SK-N-MC (cell line): ENCODE results near the gene CTTNBP2.
A peak's percentile ranks its signal among the peaks of the same experiment; 100 is the strongest.

Experiments used
- DNase-seq: peaks from one replicate; pipeline ENCODE4 v3.0.0-alpha.2; 2011; ENCODE audit warnings: low read depth, low spot score
- H3K27ac ChIP-seq: fragments of 200-600 bp; sonication (generic); 2 replicates; pipeline ENCODE4 v1.5.1; 2016; ENCODE audit warnings: mixed run types
- H3K36me3 ChIP-seq: fragments of 200-600 bp; sonication (generic); 2 replicates; pipeline ENCODE4 v1.6.1; 2017; ENCODE audit warnings: antibody characterized with exemption, low read length, mixed read lengths; ENCODE audit not compliant: insufficient read depth
- H3K4me3 ChIP-seq: fragments of 200-600 bp; sonication (generic); 2 replicates; pipeline ENCODE4 v1.5.1; 2016
- H3K9ac ChIP-seq: fragments of 200-600 bp; sonication (generic); 2 replicates; pipeline ENCODE4 v1.8.0; 2017; ENCODE audit warnings: mixed run types, mixed read lengths; ENCODE audit not compliant: insufficient read length
- H3K9me3 ChIP-seq: fragments of 200-600 bp; sonication (generic); 2 replicates; pipeline ENCODE4 v1.6.1; 2017; ENCODE audit warnings: low read depth, mild to moderate bottlenecking, antibody characterized with exemption, low read length, moderate library complexity, mixed read lengths
- EZH2 ChIP-seq: fragments of 200-600 bp; sonication (generic); IDR thresholded peaks from one replicate; pipeline ENCODE4 v1.6.1; 2017; ENCODE audit warnings: antibody characterized with exemption
- FOXP2 ChIP-seq: optimal IDR thresholded peaks from 2 replicates; pipeline ENCODE3; 2011; ENCODE audit warnings: mild to moderate bottlenecking, moderate library complexity; ENCODE audit not compliant: insufficient read depth; ENCODE audit errors: extremely low read length, control extremely low read depth
- POLR2AphosphoS5 ChIP-seq: IDR thresholded peaks from 2 replicates; pipeline ENCODE4 v1.6.1; 2012; ENCODE audit warnings: mild to moderate bottlenecking, low read depth, low read length, borderline replicate concordance

The CTTNBP2 gene, protein sequence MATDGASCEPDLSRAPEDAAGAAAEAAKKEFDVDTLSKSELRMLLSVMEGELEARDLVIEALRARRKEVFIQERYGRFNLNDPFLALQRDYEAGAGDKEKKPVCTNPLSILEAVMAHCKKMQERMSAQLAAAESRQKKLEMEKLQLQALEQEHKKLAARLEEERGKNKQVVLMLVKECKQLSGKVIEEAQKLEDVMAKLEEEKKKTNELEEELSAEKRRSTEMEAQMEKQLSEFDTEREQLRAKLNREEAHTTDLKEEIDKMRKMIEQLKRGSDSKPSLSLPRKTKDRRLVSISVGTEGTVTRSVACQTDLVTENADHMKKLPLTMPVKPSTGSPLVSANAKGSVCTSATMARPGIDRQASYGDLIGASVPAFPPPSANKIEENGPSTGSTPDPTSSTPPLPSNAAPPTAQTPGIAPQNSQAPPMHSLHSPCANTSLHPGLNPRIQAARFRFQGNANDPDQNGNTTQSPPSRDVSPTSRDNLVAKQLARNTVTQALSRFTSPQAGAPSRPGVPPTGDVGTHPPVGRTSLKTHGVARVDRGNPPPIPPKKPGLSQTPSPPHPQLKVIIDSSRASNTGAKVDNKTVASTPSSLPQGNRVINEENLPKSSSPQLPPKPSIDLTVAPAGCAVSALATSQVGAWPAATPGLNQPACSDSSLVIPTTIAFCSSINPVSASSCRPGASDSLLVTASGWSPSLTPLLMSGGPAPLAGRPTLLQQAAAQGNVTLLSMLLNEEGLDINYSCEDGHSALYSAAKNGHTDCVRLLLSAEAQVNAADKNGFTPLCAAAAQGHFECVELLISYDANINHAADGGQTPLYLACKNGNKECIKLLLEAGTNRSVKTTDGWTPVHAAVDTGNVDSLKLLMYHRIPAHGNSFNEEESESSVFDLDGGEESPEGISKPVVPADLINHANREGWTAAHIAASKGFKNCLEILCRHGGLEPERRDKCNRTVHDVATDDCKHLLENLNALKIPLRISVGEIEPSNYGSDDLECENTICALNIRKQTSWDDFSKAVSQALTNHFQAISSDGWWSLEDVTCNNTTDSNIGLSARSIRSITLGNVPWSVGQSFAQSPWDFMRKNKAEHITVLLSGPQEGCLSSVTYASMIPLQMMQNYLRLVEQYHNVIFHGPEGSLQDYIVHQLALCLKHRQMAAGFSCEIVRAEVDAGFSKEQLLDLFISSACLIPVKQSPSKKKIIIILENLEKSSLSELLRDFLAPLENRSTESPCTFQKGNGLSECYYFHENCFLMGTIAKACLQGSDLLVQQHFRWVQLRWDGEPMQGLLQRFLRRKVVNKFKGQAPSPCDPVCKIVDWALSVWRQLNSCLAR (N-terminal part only)

DNA sequence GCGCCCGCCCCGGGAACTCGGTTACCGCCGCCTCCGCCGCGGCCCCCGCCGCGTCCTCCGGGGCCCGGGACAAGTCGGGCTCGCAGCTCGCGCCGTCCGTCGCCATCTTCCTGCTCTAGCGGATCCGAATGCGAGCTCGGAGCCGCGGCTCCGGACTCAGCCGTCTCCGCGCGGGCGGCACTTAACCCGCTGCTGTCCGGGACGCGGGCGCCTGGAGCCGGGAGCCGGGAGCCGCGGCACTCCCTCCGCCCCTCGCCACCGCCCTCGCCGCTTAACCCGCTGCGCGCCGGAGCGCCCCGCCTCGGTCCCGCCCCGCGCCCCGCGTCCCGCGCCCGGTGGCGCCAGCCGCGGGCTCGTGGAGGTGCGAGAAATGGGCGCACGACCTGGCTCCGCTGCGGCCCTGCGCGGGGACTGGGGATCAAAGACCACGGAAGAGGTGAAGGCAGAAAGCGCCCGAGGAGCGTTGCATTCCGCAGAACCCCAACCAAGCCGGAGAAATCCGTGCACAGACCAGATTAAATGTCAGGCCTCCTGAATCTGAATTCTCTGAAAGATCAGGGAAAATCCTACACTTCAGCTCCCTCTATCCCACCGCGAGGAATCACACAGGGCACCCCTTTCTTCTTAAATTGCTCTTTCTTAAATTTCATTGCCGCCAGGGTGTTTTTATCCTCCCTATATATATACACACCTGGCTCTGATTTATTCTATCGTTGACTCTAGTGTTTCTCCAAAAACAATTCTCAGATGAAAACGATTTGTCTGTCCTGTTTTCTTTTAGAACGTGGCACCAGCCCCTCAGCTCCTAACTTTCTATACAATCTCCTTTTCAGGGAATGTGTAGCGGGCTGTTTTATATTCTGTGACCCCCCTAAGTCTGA is at the start of gene CTTNBP2:
Gene CTTNBP2 (minus strand): TSS at position 132 of the 881 bp plus-strand sequence. CDS start 26 bp downstream, at position 106.
- H3K9ac ChIP-seq = peak within 1 kb of the TSS; percentile 79
- H3K27ac ChIP-seq = no peak within 1 kb of the TSS
- H3K9me3 ChIP-seq = no peaks in the 10 kb centered on the region
- TF ChIP-seq EZH2 = no peak
- TF ChIP-seq FOXP2 = no peak
- TF ChIP-seq POLR2AphosphoS5 = peak; percentile 38; the same call in 1 of the 2 replicates
- no peaks in the 10 kb centered on the region for H3K36me3 ChIP-seq
- DNase-seq = no peak
- peak within 1 kb of the TSS; percentile 81 for H3K4me3 ChIP-seq

DNA sequence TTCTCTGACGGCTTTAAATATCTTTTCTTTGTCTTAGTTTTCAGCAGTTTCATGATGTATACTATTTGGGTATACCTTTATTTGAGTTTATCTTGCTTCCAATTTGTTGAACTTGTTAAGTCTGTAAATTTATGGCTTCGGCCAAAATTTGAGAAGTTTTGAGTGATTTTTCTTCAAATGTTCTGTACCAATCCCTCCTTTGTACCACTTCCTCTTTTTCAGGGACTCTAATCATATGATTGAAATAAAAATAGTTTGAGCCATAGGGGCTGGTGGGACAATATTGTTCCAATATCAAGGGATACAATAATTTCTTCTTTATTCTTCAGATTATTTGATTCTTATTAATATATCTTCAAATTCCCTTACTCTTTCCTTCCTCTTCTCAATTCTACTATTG is 43.1 kb upstream of the CTTNBP2 start:
- Histone ChIP-seq H3K36me3 (no peaks in the 10 kb centered on the region), H3K9me3 (no peaks in the 10 kb centered on the region), H3K9ac (no peak overlapping the region), H3K4me3 (no peak overlapping the region), H3K27ac (no peak overlapping the region)
- TF ChIP-seq FOXP2 (no peak), EZH2 (no peak), POLR2AphosphoS5 (no peak)
- no peak for DNase-seq

DNA sequence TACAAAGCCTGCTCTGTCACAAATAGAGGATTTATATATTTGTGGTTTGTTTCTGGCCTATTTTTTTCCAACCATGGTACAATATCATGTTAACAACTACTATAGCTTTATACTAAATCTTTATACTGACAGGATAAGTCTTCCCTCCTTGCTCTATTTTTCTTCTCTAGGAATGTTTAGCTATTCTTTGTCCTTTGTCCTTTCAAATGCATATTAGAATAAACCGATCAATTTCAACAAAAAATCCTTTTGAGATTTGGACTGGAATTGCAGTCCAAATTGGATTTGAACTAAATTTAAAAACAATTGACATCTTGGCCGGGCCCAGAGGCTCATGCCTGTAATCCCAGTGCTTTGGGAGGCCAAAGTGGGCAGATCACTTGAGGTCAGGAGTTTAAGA is 39.2 kb upstream of the CTTNBP2 start:
- no peak overlapping the region for H3K4me3 ChIP-seq
- TF ChIP-seq EZH2 (no peak), POLR2AphosphoS5 (no peak), FOXP2 (no peak)

DNA sequence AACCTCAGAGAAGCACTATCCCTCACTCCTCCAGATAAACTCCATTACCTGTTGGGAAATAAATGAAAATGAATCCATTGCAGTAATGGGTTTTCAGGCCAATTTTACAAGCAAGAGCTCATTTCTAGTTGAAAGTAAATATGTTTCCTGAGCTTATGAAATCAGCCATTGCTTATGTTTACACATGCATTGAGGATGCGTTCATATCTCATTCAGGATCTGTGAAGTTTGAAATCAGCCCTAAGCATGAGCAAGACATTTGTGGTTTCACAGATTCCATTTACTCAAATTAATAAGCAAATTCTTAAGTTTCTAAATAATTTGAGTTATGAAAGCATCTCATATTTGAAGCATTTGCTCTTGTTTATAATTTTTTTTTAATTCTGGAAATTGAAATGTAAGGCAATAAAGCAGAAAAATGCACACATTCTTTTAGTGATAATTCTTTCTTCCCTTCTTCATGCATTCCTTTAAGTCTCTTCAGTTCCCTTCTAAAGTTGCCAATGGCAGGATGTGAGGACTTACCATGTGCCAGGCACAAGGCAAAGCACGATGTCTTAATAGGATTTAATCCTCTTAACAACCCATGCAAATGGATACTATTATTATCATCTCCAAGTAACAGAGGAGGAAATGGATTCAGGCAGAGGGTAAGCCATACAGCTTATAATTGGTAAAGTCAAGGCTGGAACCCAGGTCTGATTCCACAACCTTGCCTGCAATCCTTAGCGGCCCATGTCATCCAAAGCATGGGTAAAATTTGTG is 35.0 kb upstream of the CTTNBP2 start:
- no peak for DNase-seq
- TF ChIP-seq EZH2 (no peak), FOXP2 (no peak), POLR2AphosphoS5 (no peak)

More for the DNA sequence above, 39.2 kb upstream of the CTTNBP2 start:
- Histone ChIP-seq H3K36me3 (no peaks in the 10 kb centered on the region), H3K27ac (no peak overlapping the region), H3K9ac (no peak overlapping the region), H3K9me3 (no peaks in the 10 kb centered on the region)
- no peak for DNase-seq

DNA sequence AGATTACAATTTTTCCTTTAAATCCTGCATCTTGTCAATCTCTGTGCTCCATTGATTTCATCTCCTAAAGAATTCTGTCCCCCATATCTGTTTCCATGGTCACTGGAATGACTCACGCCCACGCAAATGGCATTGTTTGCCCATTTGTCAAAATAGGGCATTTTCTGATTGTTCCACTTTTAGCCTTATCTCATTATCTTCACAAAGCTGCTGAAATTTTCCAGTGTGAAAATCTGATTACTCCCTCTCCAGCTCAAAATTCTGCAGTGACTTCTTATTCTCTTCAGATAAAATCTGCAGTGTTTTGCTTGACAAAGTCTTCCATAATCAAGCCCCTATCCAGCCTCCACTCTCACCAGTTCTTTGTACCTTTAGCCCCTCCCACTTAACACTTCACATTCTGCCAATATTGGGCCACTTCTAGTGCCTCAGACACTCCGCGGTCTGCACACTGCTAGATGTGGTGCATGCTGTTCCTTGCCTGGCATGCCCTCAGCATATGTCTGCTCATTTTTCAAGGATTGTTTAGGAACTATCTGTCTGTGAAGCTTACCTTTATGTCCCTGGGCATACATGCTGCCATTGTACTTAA is 33.9 kb upstream of the CTTNBP2 start:
- Histone ChIP-seq H3K4me3 (no peak overlapping the region), H3K9me3 (no peaks in the 10 kb centered on the region), H3K9ac (no peak overlapping the region), H3K36me3 (no peaks in the 10 kb centered on the region), H3K27ac (no peak overlapping the region)
- TF ChIP-seq FOXP2 (no peak), POLR2AphosphoS5 (no peak), EZH2 (no peak)
- no peak for DNase-seq

More for the DNA sequence above, 35.0 kb upstream of the CTTNBP2 start:
- Histone ChIP-seq H3K9me3 (no peaks in the 10 kb centered on the region), H3K9ac (no peak overlapping the region), H3K4me3 (no peak overlapping the region), H3K36me3 (no peaks in the 10 kb centered on the region), H3K27ac (no peak overlapping the region)

DNA sequence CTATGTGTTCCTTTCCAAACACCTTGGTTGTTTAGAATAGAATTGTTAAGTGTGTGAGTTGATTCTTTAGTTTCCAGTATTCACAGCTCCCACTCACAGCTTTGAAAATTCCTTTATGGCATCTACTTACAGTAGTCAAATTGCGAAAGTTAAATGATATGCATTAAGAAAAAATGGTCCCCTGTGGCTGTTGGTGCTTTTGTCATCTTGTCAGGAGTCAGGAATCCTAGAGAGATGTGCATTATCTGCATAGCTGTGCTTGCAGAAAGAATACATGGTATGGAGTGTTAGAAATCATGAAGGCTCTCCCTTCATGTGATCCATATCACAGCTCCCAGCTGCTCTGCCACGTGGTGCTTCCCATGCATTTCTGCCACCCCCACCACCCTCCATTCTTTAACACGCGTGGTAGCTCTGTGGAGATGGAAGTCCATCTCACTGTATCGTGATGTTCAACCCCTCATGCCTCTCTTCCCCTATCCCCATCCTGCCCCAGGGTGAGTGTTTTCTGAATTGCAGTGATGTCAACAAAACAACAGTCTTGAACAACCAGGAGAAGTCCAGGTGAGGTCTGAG is 29.2 kb upstream of the CTTNBP2 start:
- H3K4me3 ChIP-seq = no peak overlapping the region
- TF ChIP-seq FOXP2 = no peak
- no peak for TF ChIP-seq POLR2AphosphoS5
- no peak for TF ChIP-seq EZH2
- H3K36me3 ChIP-seq = no peaks in the 10 kb centered on the region
- H3K27ac ChIP-seq = no peak overlapping the region
- no peaks in the 10 kb centered on the region for H3K9me3 ChIP-seq
- no peak overlapping the region for H3K9ac ChIP-seq
- peak; percentile 6 for DNase-seq
